Effector CD8-positive, alpha-beta T cell (primary cell): Measurements from ENCODE around the gene RBM6.

Experiments used
- DNase-seq: peaks from one replicate; lab custom pipeline; 2025; lab: John Stamatoyannopoulos, UW

The RBM6 gene

GRCh38 chr3:50126287-50127211 lies 186.6 kb downstream of the RBM6 start:
- DNase-seq: no peak
